HG03354 (cell line): ENCODE measurements around the gene LLGL2.

Experiments used
- ATAC-seq: cut with Tn5 transposase; IDR thresholded peaks from one replicate; pipeline ENCODE4 v1.9.1; 2021; ENCODE audit warnings: mild to moderate bottlenecking; ENCODE audit not compliant: unreplicated experiment, poor library complexity, severe bottlenecking

The LLGL2 gene

GRCh38 chr17:75491680-75492079 lies 33.8 kb upstream of the LLGL2 start:
- ATAC-seq = no peak

GRCh38 chr17:75492555-75493168 lies 32.8 kb upstream of the LLGL2 start:
- ATAC-seq = no peak

- no peak for ATAC-seq
Measured at GRCh38 chr17:75493476-75494129, 31.9 kb upstream of the LLGL2 start.

- ATAC-seq = no peak
Measured at GRCh38 chr17:75494326-75494877, 31.1 kb upstream of the LLGL2 start.

GRCh38 chr17:75496005-75496404 lies 29.5 kb upstream of the LLGL2 start:
- ATAC-seq = no peak

- ATAC-seq = no peak
Measured at GRCh38 chr17:75498039-75498725, 27.3 kb upstream of the LLGL2 start.

GRCh38 chr17:75498726-75499213 lies 26.7 kb upstream of the LLGL2 start:
- no peak for ATAC-seq

- no peak for ATAC-seq
Measured at GRCh38 chr17:75499313-75500022, 26.0 kb upstream of the LLGL2 start.

GRCh38 chr17:75500419-75501216 lies 24.9 kb upstream of the LLGL2 start:
- ATAC-seq = no peak

- no peak for ATAC-seq
Measured at GRCh38 chr17:75501378-75502071, 24.0 kb upstream of the LLGL2 start.

GRCh38 chr17:75502072-75502720 lies 23.3 kb upstream of the LLGL2 start:
- ATAC-seq = no peak

GRCh38 chr17:75502721-75503329 lies 22.7 kb upstream of the LLGL2 start:
- ATAC-seq = no peak

GRCh38 chr17:75503337-75503950 lies 22.1 kb upstream of the LLGL2 start:
- no peak for ATAC-seq

GRCh38 chr17:75503976-75504346 lies 21.5 kb upstream of the LLGL2 start:
- no peak for ATAC-seq

- ATAC-seq = no peak
Measured at GRCh38 chr17:75504347-75505151, 20.9 kb upstream of the LLGL2 start.

- ATAC-seq = no peak
Measured at GRCh38 chr17:75505152-75505409, 20.4 kb upstream of the LLGL2 start.

- no peak for ATAC-seq
Measured at GRCh38 chr17:75505640-75506039, 19.9 kb upstream of the LLGL2 start.
